Adipocyte (in vitro differentiated cells): ENCODE measurements around the gene IFNA16.
"Not testable (repeated sequence)": the region's sequence is repeated elsewhere in the genome, so short reads cannot be mapped to it uniquely, and the experiment has no call there.

Experiments used
- DNase-seq: peaks from one replicate; pipeline ENCODE4 v3.0.0-alpha.2; 2015; ENCODE audit warnings: low read depth
- H3K27me3 ChIP-seq: replicated peaks from 2 replicates; pipeline ENCODE4 v1.7.0; 2013; ENCODE audit warnings: mild to moderate bottlenecking, low read length, moderate library complexity; ENCODE audit not compliant: control insufficient read depth, insufficient read depth
- H3K36me3 ChIP-seq: 2 replicates; pipeline ENCODE4 v1.7.0; 2013; ENCODE audit warnings: low read length, mild to moderate bottlenecking, moderate library complexity; ENCODE audit not compliant: control insufficient read depth, insufficient read depth, severe bottlenecking
- H3K4me1 ChIP-seq: 2 replicates; pipeline ENCODE4 v1.7.0; 2013; ENCODE audit warnings: mild to moderate bottlenecking, low read length, moderate library complexity; ENCODE audit not compliant: control insufficient read depth, insufficient read depth
- H3K4me3 ChIP-seq: 2 replicates; pipeline ENCODE4 v1.7.0; 2013; ENCODE audit warnings: mild to moderate bottlenecking, low read length, moderate library complexity
- H3K9ac ChIP-seq: 2 replicates; pipeline ENCODE4 v1.7.0; 2013; ENCODE audit warnings: mild to moderate bottlenecking, low read length, moderate library complexity
- H3K9me3 ChIP-seq: 2 replicates; pipeline ENCODE4 v1.7.0; 2013; ENCODE audit warnings: mild to moderate bottlenecking, low read length, moderate library complexity; ENCODE audit not compliant: control insufficient read depth

Gene IFNA16

GRCh38 chr9:21217211-21217610 lies at the start of gene IFNA16:
Gene IFNA16, minus strand, starts transcription at chr9:21217311. Its CDS starts 6 bp downstream, at chr9:21217305.
- H3K9ac ChIP-seq, H3K9me3 ChIP-seq, H3K4me1 ChIP-seq, DNase-seq, H3K4me3 ChIP-seq, H3K27me3 ChIP-seq, H3K36me3 ChIP-seq: not testable (repeated sequence)

GRCh38 chr9:21265421-21266189 lies 48.5 kb upstream of the IFNA16 start:
- no peak overlapping the region for H3K9ac ChIP-seq
- no peaks in the 10 kb centered on the region for H3K4me1 ChIP-seq
- no peaks in the 10 kb centered on the region for H3K9me3 ChIP-seq
- no peaks in the 10 kb centered on the region for H3K36me3 ChIP-seq
- no peak for DNase-seq
- peaks cover 43% of the 10 kb centered on the region for H3K27me3 ChIP-seq
- no peak overlapping the region for H3K4me3 ChIP-seq

GRCh38 chr9:21255538-21256212 lies 38.6 kb upstream of the IFNA16 start:
- Histone ChIP-seq H3K4me3 (no peak overlapping the region), H3K9ac (no peak overlapping the region), H3K4me1 (peaks cover 11% of the 10 kb centered on the region), H3K27me3 (peaks cover 19% of the 10 kb centered on the region), H3K36me3 (no peaks in the 10 kb centered on the region), H3K9me3 (peaks cover 3% of the 10 kb centered on the region)
- DNase-seq = no peak

GRCh38 chr9:21252721-21253547 lies 35.8 kb upstream of the IFNA16 start:
- Histone ChIP-seq H3K36me3 (no peaks in the 10 kb centered on the region), H3K27me3 (peaks cover 19% of the 10 kb centered on the region)
- DNase-seq = peak; percentile 56

GRCh38 chr9:21251638-21252037 lies 34.5 kb upstream of the IFNA16 start:
- Histone ChIP-seq H3K27me3 (peaks cover 14% of the 10 kb centered on the region), H3K9me3 (no peaks in the 10 kb centered on the region), H3K36me3 (no peaks in the 10 kb centered on the region), H3K4me1 (peaks cover 11% of the 10 kb centered on the region), H3K4me3 (no peak overlapping the region), H3K9ac (no peak overlapping the region)
- DNase-seq = no peak

More at GRCh38 chr9:21252721-21253547, 35.8 kb upstream of the IFNA16 start:
- H3K9me3 ChIP-seq = no peaks in the 10 kb centered on the region
- peaks cover 11% of the 10 kb centered on the region for H3K4me1 ChIP-seq
- H3K9ac ChIP-seq = peak overlapping the region; percentile 70
- peak overlapping the region; percentile 77 for H3K4me3 ChIP-seq

GRCh38 chr9:21251190-21251589 lies 34.1 kb upstream of the IFNA16 start:
- Histone ChIP-seq H3K4me3 (no peak overlapping the region), H3K9ac (no peak overlapping the region), H3K27me3 (peaks cover 10% of the 10 kb centered on the region), H3K9me3 (no peaks in the 10 kb centered on the region), H3K36me3 (no peaks in the 10 kb centered on the region), H3K4me1 (peaks cover 11% of the 10 kb centered on the region)
- DNase-seq = no peak

GRCh38 chr9:21244836-21245235 lies 27.7 kb upstream of the IFNA16 start:
- H3K9ac ChIP-seq = no peak overlapping the region
- H3K27me3 ChIP-seq = no peaks in the 10 kb centered on the region
- H3K4me3 ChIP-seq = no peak overlapping the region
- H3K4me1 ChIP-seq = no peaks in the 10 kb centered on the region
- H3K9me3 ChIP-seq = no peaks in the 10 kb centered on the region
- H3K36me3 ChIP-seq = no peaks in the 10 kb centered on the region
- DNase-seq = no peak

- H3K4me3 ChIP-seq = no peak within 1 kb of the TSS
- no peaks in the 10 kb centered on the region for H3K4me1 ChIP-seq
- H3K36me3 ChIP-seq = no peaks in the 10 kb centered on the region
- no peak within 1 kb of the TSS for H3K9ac ChIP-seq
- no peak for DNase-seq
- no peaks in the 10 kb centered on the region for H3K27me3 ChIP-seq
- H3K9me3 ChIP-seq = no peaks in the 10 kb centered on the region
These were observed 22.8 kb upstream of the IFNA16 start, which contains the start of gene IFNA14 for GRCh38 chr9:21239911-21240310. Gene IFNA14, minus strand, starts transcription at chr9:21240005. Its CDS starts 70 bp downstream, at chr9:21239935.

- H3K4me3 ChIP-seq, H3K36me3 ChIP-seq, H3K4me1 ChIP-seq, H3K9me3 ChIP-seq, H3K9ac ChIP-seq, DNase-seq, H3K27me3 ChIP-seq: not testable (repeated sequence)
These were observed 19.2 kb upstream of the IFNA16 start for GRCh38 chr9:21236360-21236714.

GRCh38 chr9:21235468-21236359 lies 18.6 kb upstream of the IFNA16 start:
- not testable (repeated sequence) for H3K4me1 ChIP-seq, H3K9me3 ChIP-seq, H3K36me3 ChIP-seq, H3K4me3 ChIP-seq, H3K27me3 ChIP-seq, H3K9ac ChIP-seq
- DNase-seq = peak; percentile 66
